Glutamatergic neuron (in vitro differentiated cells): ENCODE results near the gene TRNP1. TPM values are rescaled to one million over a fixed set of nuclear protein-coding genes. Genes with fewer than 3 reads are reported as not detected.

Experiments used
- DNase-seq: peaks from one replicate; pipeline ENCODE4 v3.0.0; 2022
- H3K27ac Mint-ChIP-seq: one replicate; pipeline ENCODE4 v1.8.0; 2020; ENCODE audit warnings: mild to moderate bottlenecking, mixed read lengths, inconsistent platforms; ENCODE audit not compliant: unreplicated experiment
- H3K27me3 Mint-ChIP-seq: one replicate; pipeline ENCODE4 v1.8.0; 2020; ENCODE audit warnings: mild to moderate bottlenecking, moderate library complexity, mixed read lengths, inconsistent platforms; ENCODE audit not compliant: unreplicated experiment
- H3K36me3 Mint-ChIP-seq: one replicate; pipeline ENCODE4 v1.8.0; 2020; ENCODE audit warnings: mild to moderate bottlenecking, mixed read lengths, inconsistent platforms; ENCODE audit not compliant: unreplicated experiment
- H3K4me1 Mint-ChIP-seq: one replicate; pipeline ENCODE4 v1.8.0; 2020; ENCODE audit warnings: mild to moderate bottlenecking, low read depth, mixed read lengths, inconsistent platforms; ENCODE audit not compliant: unreplicated experiment
- H3K4me3 Mint-ChIP-seq: one replicate; pipeline ENCODE4 v1.8.0; 2020; ENCODE audit warnings: mild to moderate bottlenecking, mixed read lengths, inconsistent platforms; ENCODE audit not compliant: unreplicated experiment
- H3K9me3 Mint-ChIP-seq: one replicate; pipeline ENCODE4 v1.8.0; 2020; ENCODE audit warnings: mild to moderate bottlenecking, moderate library complexity, mixed read lengths, inconsistent platforms; ENCODE audit not compliant: unreplicated experiment
- total RNA-seq: library from RNA; stranded (reverse); fragmentation: NEBNext Ultra II Directional; extraction: Animal tissue kit (Norgen Biotek cat#: 25700); gene quantifications from one replicate; pipeline ENCODE4 v1.2.1, GENCODE V29; 2021; ENCODE audit not compliant: unreplicated experiment
- TF ChIP-seq, protein P1 (sequence below): fragments of 200-600 bp; sonication (generic); IDR thresholded peaks from one replicate; pipeline ENCODE4 v1.5.0; 2021; ENCODE audit not compliant: partially characterized antibody, unreplicated experiment

The TRNP1 gene
- total RNA-seq, 1 donor from 2014 or later = 13.9 TPM

- TF ChIP-seq, protein P1, sequence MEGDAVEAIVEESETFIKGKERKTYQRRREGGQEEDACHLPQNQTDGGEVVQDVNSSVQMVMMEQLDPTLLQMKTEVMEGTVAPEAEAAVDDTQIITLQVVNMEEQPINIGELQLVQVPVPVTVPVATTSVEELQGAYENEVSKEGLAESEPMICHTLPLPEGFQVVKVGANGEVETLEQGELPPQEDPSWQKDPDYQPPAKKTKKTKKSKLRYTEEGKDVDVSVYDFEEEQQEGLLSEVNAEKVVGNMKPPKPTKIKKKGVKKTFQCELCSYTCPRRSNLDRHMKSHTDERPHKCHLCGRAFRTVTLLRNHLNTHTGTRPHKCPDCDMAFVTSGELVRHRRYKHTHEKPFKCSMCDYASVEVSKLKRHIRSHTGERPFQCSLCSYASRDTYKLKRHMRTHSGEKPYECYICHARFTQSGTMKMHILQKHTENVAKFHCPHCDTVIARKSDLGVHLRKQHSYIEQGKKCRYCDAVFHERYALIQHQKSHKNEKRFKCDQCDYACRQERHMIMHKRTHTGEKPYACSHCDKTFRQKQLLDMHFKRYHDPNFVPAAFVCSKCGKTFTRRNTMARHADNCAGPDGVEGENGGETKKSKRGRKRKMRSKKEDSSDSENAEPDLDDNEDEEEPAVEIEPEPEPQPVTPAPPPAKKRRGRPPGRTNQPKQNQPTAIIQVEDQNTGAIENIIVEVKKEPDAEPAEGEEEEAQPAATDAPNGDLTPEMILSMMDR = no peak
- H3K36me3 Mint-ChIP-seq = no peaks in the 10 kb centered on the region
- H3K9me3 Mint-ChIP-seq = peaks cover 2% of the 10 kb centered on the region
- no peak overlapping the region for H3K27ac Mint-ChIP-seq
- peaks cover 20% of the 10 kb centered on the region for H3K4me1 Mint-ChIP-seq
- H3K4me3 Mint-ChIP-seq = no peak overlapping the region
- peaks cover 6% of the 10 kb centered on the region for H3K27me3 Mint-ChIP-seq
- DNase-seq = no peak
Measured at GRCh38 chr1:27005166-27005530, 11.7 kb downstream of the TRNP1 start.

DNA sequence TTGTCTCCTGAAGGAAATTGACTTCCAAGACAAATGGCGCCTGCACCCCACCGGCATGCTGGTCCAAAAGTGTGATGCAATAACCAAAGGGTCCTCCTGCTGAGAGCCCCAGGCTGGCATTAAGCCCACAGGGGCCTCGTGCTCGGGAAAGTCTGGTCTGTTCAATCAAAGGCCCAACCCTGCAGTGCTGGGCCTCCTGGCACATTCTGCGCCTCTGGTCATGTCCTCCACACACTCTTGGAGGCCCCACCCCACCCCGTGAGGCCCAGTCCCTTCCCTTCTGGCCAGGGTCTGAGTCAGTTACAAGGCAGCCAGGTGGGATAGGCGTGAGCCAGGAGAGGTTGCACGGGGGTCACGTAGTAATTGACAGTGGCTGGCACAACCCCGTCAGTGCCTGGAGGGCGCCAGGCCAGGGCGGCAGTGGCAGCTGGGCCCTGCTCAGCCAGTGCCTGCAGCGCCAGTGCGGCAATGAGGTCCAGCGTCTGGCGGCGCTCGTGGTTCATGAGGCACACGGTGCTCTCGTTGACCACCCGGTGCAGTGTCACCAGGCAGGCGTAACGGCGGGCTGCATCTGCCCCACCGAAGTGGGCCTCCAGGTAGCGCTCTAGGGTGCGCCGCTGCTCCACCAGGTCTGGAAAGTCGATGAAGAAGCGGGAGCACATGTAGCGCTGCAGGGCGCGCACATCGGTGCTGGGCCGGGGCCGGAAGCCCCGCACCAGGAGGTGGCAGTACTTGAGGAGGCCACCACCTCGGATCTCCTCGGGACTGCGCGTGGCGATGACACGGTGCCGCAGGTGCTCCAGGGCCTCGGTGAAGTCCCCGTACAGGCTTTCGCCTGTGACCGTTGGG, 12.4 kb downstream of the TRNP1 start:
- TF ChIP-seq, protein P1 = no peak
- Mint-ChIP-seq H3K27ac (no peak overlapping the region), H3K4me3 (no peak overlapping the region), H3K36me3 (no peaks in the 10 kb centered on the region), H3K27me3 (peaks cover 4% of the 10 kb centered on the region), H3K4me1 (peaks cover 17% of the 10 kb centered on the region), H3K9me3 (peaks cover 2% of the 10 kb centered on the region)
- DNase-seq = no peak

DNA sequence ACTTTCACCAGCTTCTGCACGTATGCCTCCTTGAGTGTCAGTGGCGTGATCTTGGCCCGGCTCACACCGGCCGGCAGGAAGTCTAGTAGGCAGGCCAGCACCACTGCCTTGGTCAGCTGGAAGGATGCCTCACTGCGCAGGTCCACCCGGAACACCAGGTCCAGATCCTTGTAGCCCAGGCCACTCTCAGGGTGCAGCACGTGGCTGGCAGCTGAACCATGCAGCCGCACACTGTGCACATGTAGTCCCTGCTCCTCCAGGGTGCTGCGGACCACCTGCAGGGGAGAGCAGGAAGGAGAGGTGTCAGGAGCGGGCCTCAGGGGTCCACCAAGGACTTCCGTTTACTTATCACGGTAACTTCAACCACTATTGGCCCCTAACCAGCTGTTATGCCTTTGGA, 13.2 kb downstream of the TRNP1 start:
- no peak for DNase-seq
- peaks cover 15% of the 10 kb centered on the region for H3K4me1 Mint-ChIP-seq
- H3K27ac Mint-ChIP-seq = no peak overlapping the region
- peaks cover 2% of the 10 kb centered on the region for H3K27me3 Mint-ChIP-seq
- H3K36me3 Mint-ChIP-seq = no peaks in the 10 kb centered on the region
- no peak overlapping the region for H3K4me3 Mint-ChIP-seq
- peaks cover 2% of the 10 kb centered on the region for H3K9me3 Mint-ChIP-seq
- TF ChIP-seq, protein P1 = no peak

GRCh38 chr1:27007909-27008582, 14.6 kb downstream of the TRNP1 start:
- no peak for DNase-seq
- TF ChIP-seq, protein P1 = no peak
- Mint-ChIP-seq H3K4me3 (no peak overlapping the region), H3K9me3 (peaks cover 4% of the 10 kb centered on the region), H3K27me3 (peaks cover 2% of the 10 kb centered on the region), H3K4me1 (peaks cover 13% of the 10 kb centered on the region), H3K36me3 (no peaks in the 10 kb centered on the region), H3K27ac (no peak overlapping the region)

- TF ChIP-seq, protein P1 = no peak
- Mint-ChIP-seq H3K4me1 (peaks cover 5% of the 10 kb centered on the region), H3K27ac (no peak overlapping the region), H3K4me3 (no peak overlapping the region), H3K9me3 (peaks cover 4% of the 10 kb centered on the region), H3K36me3 (no peaks in the 10 kb centered on the region), H3K27me3 (peaks cover 2% of the 10 kb centered on the region)
- no peak for DNase-seq
Measured at GRCh38 chr1:27009601-27010197, 16.2 kb downstream of the TRNP1 start.
